Measurements from ENCODE around the gene NDUFS4. TPM values are rescaled to one million over a fixed set of nuclear protein-coding genes. Genes with fewer than 3 reads are reported as not detected.

The NDUFS4 gene
- total and polyA plus RNA-seq, 12 donors: 40.3 to 268 (median 213) TPM

DNA sequence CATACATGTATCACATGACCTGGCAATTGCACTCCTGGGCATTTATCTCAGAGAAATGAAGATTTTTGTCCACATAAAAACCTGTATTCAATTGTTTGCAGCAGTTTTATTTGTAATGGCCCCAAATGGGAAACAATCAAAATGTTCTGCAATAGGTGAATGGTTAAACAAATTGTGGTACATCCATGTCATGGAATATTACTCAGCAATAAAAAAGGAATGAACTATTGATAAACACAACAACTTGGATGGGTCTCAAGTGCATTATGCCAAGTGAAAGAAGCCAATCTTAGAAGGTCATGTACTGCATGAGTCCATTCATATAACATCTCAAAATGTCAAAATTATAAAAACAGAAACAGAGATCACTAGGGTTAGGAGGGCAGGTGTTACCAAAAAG lies 1.5 kb upstream of the NDUFS4 start:
- H3K9me3 ChIP-seq: peaks cover 0 to 7% (median 0%) of the 10 kb centered on the region in 11 donors
- peaks cover 0 to 35% (median 0%) of the 10 kb centered on the region in 7 donors for H3K27me3 ChIP-seq
- intact Hi-C loops (cut with DNase I): loop anchor here in 1 of 10 donors (10.0 kb wide), 1 partner anchor 666 kb away; no protein-coding TSS in a partner anchor
- no peaks in the 10 kb centered on the region for H3K36me3 ChIP-seq
- DNase-seq (no peak), ATAC-seq (no peak)
- H3K27ac ChIP-seq: no peak overlapping the region
- H3K4me3 ChIP-seq: no peak overlapping the region
- TF ChIP-seq, protein P1, sequence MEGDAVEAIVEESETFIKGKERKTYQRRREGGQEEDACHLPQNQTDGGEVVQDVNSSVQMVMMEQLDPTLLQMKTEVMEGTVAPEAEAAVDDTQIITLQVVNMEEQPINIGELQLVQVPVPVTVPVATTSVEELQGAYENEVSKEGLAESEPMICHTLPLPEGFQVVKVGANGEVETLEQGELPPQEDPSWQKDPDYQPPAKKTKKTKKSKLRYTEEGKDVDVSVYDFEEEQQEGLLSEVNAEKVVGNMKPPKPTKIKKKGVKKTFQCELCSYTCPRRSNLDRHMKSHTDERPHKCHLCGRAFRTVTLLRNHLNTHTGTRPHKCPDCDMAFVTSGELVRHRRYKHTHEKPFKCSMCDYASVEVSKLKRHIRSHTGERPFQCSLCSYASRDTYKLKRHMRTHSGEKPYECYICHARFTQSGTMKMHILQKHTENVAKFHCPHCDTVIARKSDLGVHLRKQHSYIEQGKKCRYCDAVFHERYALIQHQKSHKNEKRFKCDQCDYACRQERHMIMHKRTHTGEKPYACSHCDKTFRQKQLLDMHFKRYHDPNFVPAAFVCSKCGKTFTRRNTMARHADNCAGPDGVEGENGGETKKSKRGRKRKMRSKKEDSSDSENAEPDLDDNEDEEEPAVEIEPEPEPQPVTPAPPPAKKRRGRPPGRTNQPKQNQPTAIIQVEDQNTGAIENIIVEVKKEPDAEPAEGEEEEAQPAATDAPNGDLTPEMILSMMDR (IDR thresholded peaks at IDR 0.05): no peak
- H3K4me1 ChIP-seq: peaks cover 4 to 29% (median 21%) of the 10 kb centered on the region in 9 donors

DNA sequence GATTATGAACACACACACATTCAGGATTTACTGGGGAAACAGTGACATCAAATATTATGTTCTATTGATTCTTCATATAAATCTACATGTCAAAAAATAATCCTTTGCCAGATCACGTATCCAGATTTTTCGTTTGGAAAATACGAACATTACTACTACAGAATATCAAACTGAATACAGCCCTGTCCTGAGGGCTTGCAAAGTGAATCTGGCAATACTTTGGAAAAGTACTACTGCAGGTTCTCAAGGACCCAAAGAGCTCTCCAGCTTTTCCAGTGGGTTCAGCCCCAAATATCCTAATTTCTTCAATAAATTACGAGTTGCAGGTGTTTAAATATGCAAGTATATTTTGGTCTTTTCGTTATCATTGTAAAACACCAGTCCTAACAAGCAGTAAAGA lies 411 bp upstream of the NDUFS4 start:
- Histone ChIP-seq H3K4me3 (peak overlapping the region; percentile 69 to 96 (median 81)), H3K27ac (peak overlapping the region in 9 of 10 donors; percentile 81 to 97 (median 93)), H3K27me3 (peaks cover 0 to 28% (median 0%) of the 10 kb centered on the region in 7 donors), H3K9me3 (peaks cover 0 to 7% (median 0%) of the 10 kb centered on the region in 11 donors), H3K36me3 (no peaks in the 10 kb centered on the region), H3K4me1 (peaks cover 4 to 40% (median 23%) of the 10 kb centered on the region in 9 donors)
- DNase-seq: no peak
- intact Hi-C loops (cut with DNase I): loop anchor here in 1 of 10 donors (5.0 to 10.0 kb wide), 2 partner anchors 117 to 655 kb away; no protein-coding TSS in a partner anchor
- 20% methylated on average over 5 of the region's 5 CpGs for WGBS, 2 donors
- TF ChIP-seq, protein P1 (IDR thresholded peaks at IDR 0.05): no peak
- ATAC-seq: peak in 6 of 8 donors; percentile 46 to 71 (median 57)

DNA sequence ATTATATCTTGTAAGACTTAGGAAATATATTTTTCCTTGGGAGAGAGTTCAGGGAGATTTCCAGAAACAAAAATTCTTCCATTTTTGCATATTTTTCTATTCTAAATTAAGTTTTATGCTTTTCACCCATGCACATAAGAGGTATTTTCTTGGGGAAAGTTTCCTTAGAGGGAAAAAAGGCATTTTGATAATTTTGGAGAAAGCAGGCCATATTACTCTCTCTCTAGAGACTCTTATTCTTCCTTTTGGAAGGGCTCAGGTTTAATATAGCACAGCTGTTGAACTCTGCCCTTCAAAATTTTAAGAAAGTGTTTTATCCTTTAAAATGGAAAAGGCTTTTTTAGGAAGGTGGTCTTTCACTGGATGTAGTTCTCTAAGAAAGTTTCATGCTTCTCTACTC lies 8.0 kb downstream of the NDUFS4 start:
- H3K36me3 ChIP-seq: no peaks in the 10 kb centered on the region
- no peak for DNase-seq
- no peak overlapping the region for H3K27ac ChIP-seq
- peaks cover 0 to 10% (median 0%) of the 10 kb centered on the region in 11 donors for H3K9me3 ChIP-seq
- H3K27me3 ChIP-seq: no peaks in the 10 kb centered on the region
- H3K4me3 ChIP-seq: no peak overlapping the region
- H3K4me1 ChIP-seq: peaks cover 0 to 70% (median 29%) of the 10 kb centered on the region in 9 donors
- TF ChIP-seq, protein P1 (IDR thresholded peaks at IDR 0.05): no peak
- no peak for ATAC-seq
- intact Hi-C loops (cut with DNase I): loop anchor here in 1 of 10 donors (10.0 kb wide), 1 partner anchor 646 kb away; no protein-coding TSS in a partner anchor

DNA sequence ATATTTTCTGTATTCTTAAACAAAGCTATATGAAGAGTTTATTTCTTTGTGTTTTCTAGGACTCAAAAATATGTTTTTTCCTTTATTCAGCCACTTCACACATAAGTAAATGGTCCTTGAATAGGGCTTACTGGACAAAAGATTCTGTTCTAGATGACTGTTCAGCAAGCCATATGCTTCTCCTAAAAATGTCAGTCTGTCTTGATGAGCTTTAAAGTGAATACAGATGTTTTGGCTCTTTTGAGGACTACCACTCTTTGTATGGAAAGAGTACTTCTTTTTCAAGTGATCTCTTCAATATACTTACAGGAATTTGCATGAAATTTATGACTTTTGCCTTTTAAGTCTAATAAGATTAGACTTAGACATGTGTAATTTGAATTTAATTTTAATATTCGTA lies 8.4 kb downstream of the NDUFS4 start:
- H3K4me1 ChIP-seq: peaks cover 0 to 65% (median 29%) of the 10 kb centered on the region in 9 donors
- no peak for ATAC-seq
- peaks cover 0 to 10% (median 0%) of the 10 kb centered on the region in 11 donors for H3K9me3 ChIP-seq
- no peaks in the 10 kb centered on the region for H3K27me3 ChIP-seq
- H3K36me3 ChIP-seq: no peaks in the 10 kb centered on the region
- H3K4me3 ChIP-seq: no peak overlapping the region
- intact Hi-C loops (cut with DNase I): loop anchor here in 1 of 10 donors (10.0 kb wide), 1 partner anchor 646 kb away; no protein-coding TSS in a partner anchor
- TF ChIP-seq, protein P1 (IDR thresholded peaks at IDR 0.05): no peak
- no peak overlapping the region for H3K27ac ChIP-seq
- DNase-seq: no peak
- WGBS, 2 donors: 88 to 90% methylated on average over 1 of the region's 1 CpG
